ENCODE results near the gene SLC7A11.

- TF ChIP-seq POLR2A (IDR thresholded peaks at IDR 0.05), result no peak
- no peak for TF ChIP-seq CTCF (IDR thresholded peaks at IDR 0.05)
- TF ChIP-seq EP300 (IDR thresholded peaks at IDR 0.05), result no peak
Measured at GRCh38 chr4:138275963-138276621, 33.9 kb upstream of the SLC7A11 start.

All from sigmoid colon (tissue), 4 donors.